ENCODE results near the gene GPR153.

GRCh38 chr1:6209661-6210580, 51.0 kb downstream of the GPR153 start:
- TF ChIP-seq CTCF (IDR thresholded peaks at IDR 0.05) (no peak), POLR2A (IDR thresholded peaks at IDR 0.05) (no peak)
